Measurements from ENCODE around the gene CCDC192.

CCDC192 gene

GRCh38 chr5:127851964-127852363, 148.8 kb downstream of the CCDC192 start:
- no peak for DNase-seq

GRCh38 chr5:127854520-127854919, 151.3 kb downstream of the CCDC192 start:
- DNase-seq: no peak

- DNase-seq: no peak
These were observed 153.1 kb downstream of the CCDC192 start for GRCh38 chr5:127856292-127856691.

GRCh38 chr5:127858116-127858784, 155.1 kb downstream of the CCDC192 start:
- DNase-seq: no peak

GRCh38 chr5:127860291-127860690, 157.1 kb downstream of the CCDC192 start:
- DNase-seq: no peak

- no peak for DNase-seq
These were observed 160.0 kb downstream of the CCDC192 start for GRCh38 chr5:127863161-127863560.

GRCh38 chr5:127863610-127864395, 160.6 kb downstream of the CCDC192 start:
- DNase-seq: no peak

GRCh38 chr5:127864511-127864910, 161.3 kb downstream of the CCDC192 start:
- no peak for DNase-seq

- DNase-seq: no peak
These were observed 162.1 kb downstream of the CCDC192 start for GRCh38 chr5:127865273-127865672.

GRCh38 chr5:127867022-127867783, 164.0 kb downstream of the CCDC192 start:
- DNase-seq: no peak

- peak; percentile 16 for DNase-seq
These were observed 167.7 kb downstream of the CCDC192 start for GRCh38 chr5:127870914-127871313.

GRCh38 chr5:127871503-127872153, 168.4 kb downstream of the CCDC192 start:
- DNase-seq: no peak

- no peak for DNase-seq
These were observed 169.3 kb downstream of the CCDC192 start for GRCh38 chr5:127872494-127872893.

GRCh38 chr5:127875235-127876021, 172.2 kb downstream of the CCDC192 start:
- DNase-seq: peak; percentile 32

- no peak for DNase-seq
These were observed 173.2 kb downstream of the CCDC192 start for GRCh38 chr5:127876384-127876783.

- peak; percentile 18 for DNase-seq
These were observed 175.1 kb downstream of the CCDC192 start for GRCh38 chr5:127878174-127878750.

GRCh38 chr5:127884416-127884815, 181.2 kb downstream of the CCDC192 start:
- DNase-seq: no peak

- DNase-seq: no peak
These were observed 182.0 kb downstream of the CCDC192 start for GRCh38 chr5:127885176-127885575.

GRCh38 chr5:127886081-127886480, 182.9 kb downstream of the CCDC192 start:
- DNase-seq: no peak

- DNase-seq: no peak
These were observed 184.1 kb downstream of the CCDC192 start for GRCh38 chr5:127887282-127887681.

- no peak for DNase-seq
These were observed 188.8 kb downstream of the CCDC192 start for GRCh38 chr5:127891942-127892341.

All from NCI-H1105 treated with DMSO at 0.1 percent for 48 hours (cell line).